ENCODE measurements around the gene AOPEP. TPM values are rescaled to one million over a fixed set of nuclear protein-coding genes. Genes with fewer than 3 reads are reported as not detected.

The AOPEP gene
- total RNA-seq, 1 donor = 20.7 TPM

DNA sequence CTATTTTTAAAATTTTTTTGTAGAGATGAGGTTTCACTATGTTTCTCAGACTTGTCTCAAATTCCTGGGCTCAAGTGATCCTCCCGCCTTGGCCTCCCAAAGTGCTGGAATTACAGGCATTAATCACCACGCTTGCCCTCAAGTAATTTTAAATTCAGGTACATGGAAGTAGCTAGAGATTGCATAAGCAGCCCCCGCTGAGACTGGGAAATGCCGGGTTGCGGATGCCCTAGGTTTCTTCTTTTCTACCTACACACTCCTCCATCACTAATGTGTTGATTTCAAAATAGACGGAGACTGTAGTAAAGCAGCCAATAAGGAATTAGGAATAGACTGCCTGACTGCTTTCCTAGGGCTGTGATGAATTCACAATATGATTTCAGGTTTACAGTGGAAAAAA lies 388.6 kb downstream of the AOPEP start:
- DNase-seq (ENCODE audit: low read depth in 2 of 3, low spot score in 2 of 3) = no peak

DNA sequence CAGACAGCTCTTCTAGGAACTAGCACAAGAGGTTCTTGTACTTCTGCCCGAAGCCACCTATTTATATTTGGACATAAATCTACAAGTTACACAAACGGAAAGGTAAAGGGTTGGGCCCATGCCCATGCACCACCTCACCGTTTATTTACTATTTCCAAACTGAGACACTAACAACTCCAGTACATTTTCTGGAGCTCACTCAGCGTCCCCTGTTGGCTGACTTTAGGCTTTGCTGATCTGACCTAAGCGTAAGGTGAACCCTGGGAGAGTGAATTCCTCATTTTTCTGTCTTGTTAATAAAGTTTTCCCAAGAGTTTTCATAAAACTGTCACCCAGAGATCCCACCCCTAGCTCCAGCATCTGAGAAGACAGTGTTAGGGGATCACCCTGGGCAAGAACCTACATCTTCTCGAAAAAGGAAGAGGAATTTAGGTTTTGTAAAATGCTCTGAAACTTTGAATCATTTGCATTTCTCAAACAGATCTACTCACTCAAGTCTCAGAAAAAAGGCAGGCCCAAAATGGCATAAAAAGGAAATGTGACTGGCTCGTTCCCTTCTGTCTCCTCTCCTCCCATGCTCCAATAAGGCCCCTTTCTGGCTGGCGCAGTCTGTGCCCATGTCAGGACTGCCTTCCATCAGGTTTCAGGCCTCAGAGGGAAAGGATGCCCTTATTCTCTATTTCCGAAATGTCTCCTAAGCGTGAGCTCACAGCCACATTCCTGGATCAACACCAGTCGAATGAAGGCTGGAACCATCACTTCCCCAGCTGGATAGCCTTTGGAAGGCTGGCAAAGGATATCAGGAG lies 389.7 kb downstream of the AOPEP start:
- DNase-seq (ENCODE audit: low read depth in 2 of 3, low spot score in 2 of 3) = peak in 1 of 3 donors; percentile 12

DNA sequence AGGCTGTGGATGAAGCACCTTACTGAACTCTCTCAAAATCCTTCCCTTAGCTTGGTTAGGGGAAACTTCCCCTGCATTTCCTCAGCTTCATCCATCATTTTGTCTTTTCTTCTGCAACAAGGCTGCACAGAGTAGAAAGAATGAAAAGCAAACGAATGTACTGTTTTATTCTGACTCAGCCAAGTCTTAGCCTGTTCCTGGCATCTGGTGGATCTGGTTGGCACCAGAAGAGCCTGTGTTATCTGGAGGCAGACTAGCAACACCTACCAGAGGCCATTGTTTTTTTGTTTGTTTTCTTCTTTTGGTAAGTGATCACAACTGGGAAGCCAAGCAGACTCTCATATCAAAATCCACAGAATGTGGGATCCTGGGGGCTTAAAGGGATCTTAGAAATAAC lies 390.3 kb downstream of the AOPEP start:
- DNase-seq (ENCODE audit: low read depth in 2 of 3, low spot score in 2 of 3) = no peak

DNA sequence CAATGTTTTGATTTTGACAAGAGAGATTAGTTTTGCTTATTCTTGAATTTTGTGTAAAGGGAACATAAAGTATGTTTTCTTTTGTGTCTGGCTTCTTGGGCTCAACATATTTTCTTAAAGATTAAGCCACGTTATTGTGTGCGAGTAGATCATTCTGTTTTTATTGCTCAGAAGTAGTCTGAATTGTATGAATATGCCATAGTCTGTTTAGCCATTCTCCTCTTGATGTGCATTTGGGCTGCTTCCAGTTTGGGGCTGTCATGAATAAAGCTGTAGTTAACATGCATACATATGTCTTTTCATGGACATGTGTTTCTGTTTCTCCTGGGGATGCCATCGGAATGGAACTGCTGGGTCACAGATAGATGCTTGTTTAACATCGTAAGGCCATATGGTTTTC lies 392.1 kb downstream of the AOPEP start:
- no peak for DNase-seq (ENCODE audit: low read depth in 2 of 3, low spot score in 2 of 3)

DNA sequence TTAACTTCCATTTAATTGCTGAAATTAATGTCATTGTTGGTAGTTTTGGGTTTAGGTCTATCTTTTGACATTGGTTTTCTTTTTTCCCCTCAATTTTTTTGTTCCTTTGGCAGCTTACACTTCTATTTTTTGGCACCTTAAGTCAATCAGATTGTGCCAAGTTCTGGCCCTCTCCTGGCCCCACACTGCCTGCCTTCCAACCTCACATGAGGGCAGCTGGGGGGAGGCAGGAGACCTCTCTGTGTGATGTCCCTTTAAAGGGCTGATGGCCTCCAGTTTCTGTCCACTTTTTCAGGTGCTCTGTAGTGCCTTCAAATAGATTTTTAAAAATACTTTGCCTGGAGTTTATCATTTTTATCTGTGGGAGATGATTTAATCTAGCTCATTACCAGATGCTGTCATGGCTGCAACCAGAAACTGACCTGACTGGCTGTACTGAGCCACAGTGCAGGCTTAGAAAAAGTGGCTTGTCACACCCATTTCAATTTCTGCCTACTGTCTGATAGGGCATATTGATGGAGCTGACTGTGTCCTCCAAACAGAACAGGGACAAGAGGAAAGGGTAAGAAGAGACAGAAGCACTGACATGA lies 394.4 kb downstream of the AOPEP start:
- no peak for DNase-seq (ENCODE audit: low read depth in 2 of 3, low spot score in 2 of 3)

DNA sequence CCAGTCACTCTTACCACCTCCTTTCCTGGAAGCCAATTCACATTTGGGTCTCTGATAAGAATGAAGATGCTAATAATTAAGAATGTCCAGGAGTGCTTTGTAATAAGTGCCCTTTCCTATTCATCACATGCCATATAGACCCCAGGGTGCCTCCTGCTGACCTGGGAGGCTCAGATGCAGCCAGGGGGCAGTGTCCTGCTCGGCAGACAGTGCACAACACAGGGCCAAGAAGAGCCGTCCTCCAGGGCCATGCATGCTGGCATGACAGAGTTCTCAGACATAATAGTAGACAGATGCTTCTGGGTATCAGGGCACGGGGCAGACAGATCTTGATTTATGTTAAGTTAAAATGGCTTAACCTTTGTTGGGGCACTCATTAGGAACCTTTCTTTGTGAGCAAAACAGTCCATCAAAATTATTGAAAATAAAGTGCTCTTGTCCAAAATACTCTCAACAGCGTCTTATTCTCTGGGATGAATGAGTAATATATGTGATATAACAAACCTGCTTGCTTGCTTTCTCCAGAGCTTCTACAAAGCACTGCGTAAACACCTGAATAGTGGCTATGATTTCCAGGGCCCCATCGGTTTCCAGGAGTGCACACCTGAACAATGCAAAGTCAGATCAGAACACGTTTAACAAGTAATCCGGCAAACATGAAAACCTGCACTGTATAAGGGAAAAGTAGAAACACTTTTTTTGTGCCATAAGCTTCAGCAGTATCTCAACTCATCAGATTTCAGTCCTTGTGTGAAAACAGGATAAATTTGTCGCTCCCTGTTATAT lies 398.3 kb downstream of the AOPEP start:
- DNase-seq (ENCODE audit: low read depth in 2 of 3, low spot score in 2 of 3) = no peak

DNA sequence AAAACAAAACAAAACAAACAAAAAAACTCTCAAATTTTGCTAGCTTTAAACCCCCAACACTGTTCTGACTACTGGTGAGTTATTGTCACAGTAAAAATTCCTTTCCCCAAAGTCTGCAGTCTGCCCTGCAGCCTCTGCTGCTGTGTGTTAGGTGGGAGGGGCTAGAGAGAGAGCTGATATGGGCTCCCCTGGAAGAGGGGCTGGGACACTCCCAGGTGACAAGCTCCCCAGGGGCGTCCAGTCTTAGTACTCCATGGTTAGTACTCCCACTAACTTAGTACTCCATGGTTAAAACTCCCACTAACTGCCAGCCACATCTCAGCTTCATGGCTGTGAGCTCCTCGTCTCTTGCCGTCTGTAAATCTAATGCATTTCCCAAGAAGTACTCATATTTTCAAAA lies 399.2 kb downstream of the AOPEP start:
- DNase-seq (ENCODE audit: low read depth in 2 of 3, low spot score in 2 of 3) = no peak

DNA sequence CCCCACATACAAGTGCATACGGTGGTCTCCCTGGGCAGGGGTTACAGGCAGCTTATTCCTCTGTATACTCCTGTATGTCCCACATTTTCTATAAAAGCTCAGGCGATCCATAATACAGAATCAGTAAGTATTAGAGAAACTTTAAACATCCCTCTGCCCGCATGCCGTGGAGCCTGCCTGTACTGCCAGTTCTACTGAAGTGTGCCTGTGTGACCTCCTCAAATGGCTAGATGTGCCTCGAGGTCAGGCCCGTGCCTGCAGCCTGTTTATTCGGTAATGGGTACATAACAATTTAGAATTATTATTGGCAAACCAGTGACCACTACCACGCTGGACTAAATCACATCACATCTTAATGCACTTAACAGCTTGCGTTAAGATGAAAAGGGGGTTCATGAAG lies 400.2 kb downstream of the AOPEP start:
- DNase-seq (ENCODE audit: low read depth in 2 of 3, low spot score in 2 of 3) = no peak

DNA sequence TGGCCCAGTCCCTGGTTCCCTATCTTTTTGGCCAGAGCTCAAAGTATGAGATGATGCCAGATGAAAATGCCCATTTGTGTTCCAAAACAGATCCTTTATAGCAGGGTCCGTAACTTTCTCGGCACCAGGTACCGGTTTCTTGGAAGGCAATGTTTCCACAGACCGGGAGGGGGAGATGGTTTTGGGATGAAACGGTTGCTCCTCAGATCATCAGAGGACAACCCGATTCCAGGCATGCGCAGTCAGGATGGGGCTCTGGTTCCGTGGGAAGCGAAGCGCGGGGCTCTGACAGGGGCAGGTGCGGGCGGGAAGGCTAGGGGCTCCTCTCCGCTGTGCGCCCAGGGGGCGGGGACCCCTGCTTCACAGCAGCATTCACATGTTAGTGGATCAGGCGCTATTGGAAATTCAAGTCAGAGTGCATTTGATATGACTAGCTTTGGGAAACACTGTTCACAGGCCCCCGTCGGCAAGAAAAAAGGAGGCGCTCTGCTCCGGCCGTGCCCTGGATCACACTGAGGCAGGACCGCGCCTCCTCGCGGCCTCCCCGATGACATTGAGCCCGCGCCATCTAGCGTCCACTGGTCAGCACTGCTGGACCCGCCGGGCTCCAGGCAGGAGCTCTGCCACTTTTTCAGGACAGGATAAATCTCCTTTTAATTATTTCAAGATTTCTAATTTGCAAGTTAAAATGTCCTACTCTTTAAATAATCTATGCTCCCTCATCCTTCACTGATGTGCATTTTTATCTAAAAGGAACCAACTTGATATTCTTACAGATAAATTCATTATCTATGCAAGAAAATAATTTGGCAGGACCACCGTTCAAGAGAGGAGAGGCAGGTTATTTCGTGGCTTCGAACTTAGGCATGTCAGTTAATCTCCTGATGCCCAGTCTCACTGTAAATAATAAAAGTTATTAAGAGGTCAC lies 401.0 kb downstream of the AOPEP start:
- peak; percentile 28 to 81 (median 59) for DNase-seq (ENCODE audit: low read depth in 2 of 3, low spot score in 2 of 3)

DNA sequence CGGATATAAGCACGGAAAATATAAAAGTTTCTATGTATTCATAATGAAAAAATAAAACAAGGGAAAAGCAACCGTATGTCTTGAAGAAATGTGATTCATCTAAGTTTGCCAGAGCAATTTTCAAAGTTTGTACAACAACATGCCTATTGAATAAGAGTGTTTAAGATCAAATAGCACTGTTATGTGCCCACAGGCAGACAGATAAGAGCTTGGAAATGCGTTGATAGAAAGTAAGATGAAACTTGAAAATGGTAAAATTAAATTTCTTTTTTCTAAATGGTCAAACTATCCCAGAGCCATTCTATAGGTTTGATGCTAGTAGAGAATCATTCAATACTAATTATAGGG lies 401.7 kb downstream of the AOPEP start:
- no peak for DNase-seq (ENCODE audit: low read depth in 2 of 3, low spot score in 2 of 3)

DNA sequence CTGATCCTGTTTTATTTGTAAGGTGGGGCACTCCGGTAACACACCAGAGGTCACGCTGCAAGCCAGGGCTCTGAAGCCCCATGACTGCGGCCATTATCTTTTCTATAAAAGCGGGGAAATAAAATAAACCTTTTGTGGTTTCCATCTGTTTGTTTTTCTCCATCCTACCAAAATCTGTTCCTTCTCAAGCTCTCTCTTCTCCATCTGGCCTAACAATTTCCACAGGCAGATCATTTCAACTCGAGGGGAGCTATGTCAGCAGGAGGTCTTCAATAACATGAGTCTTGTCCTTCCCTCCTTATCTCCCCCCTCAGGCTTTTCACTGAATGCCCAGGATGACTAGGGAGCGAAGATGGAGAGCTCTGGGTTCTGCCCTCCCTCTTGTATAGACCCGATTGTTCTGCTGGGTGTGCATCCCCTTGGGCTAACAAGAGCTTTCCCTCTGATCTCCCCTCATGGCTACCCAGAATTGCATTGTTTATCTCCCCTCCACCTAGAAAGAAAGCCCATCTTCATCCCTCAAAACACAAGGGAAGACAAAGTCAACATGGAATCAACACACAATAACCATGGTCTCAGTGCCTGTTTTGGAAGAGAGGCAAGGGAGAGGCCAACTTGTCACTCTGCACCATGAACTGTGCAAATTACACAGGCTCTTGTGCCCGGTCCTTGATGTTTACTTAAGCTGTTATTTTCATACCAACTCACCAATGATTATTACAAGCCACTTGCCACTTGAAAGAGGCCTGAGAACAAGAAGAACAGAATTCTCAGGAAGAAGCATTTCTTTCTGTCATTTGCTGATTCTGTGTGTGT lies 403.2 kb downstream of the AOPEP start:
- DNase-seq (ENCODE audit: low read depth in 2 of 3, low spot score in 2 of 3) = no peak

DNA sequence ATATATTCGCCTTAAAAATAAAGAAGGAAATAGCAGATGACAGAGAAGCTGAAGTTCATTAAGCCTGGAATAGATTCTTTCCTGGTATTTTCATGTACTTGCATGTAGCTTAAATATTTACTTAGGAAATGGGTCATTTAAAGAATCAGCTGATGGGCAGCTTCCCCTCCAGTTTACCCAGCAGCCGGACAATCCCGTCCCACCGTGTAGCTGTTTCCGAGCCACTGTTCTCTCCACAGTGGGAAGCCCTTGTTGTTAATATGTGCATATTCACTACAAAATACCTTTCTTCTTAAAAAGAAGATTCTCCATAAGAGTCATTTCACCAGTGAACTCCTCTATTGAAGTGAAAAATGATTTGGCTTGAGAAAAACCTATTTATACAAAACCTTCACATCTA lies 404.0 kb downstream of the AOPEP start:
- no peak for DNase-seq (ENCODE audit: low read depth in 2 of 3, low spot score in 2 of 3)

DNA sequence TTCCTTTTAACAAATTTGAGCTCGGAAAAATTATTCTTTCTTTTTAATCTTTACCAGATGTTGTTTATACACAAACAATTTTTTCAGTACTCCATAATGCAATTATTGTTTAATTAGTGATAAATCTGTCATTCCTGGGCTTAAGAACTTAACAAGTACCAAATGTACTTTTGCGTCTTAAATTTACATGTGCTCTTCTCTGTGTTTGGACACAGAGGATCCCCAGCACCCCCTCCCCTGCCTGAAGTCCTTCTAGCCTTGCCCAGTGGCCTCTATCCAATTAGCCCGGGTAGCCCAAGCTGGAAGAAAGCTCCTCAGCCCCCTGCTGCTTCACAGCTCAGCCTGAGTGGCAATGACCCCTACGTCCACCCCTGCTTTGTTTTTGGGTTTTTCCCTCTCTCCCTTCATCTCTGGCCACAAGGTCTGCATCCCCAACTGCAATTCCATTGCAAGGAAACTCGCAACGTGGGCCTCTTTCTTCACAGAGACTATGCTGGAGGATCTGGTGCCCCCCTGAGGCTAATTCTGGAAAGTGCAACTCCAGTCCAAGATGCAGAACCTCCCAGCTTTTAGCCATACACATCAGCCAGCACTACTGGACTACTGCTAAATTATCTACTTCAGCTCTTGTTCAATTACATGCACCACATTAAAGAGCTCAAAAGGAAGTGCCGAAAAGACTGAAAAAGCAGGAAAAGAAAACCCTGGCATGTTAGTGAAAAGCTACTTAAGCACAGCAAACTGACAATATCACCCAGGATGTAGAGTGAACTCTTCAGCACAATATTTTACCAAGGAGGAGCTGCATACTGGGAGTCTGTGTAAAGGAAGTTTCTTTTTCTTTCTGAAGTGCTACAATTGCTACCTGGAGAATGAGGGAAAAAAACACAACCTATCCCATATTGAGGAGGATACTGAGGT lies 404.8 kb downstream of the AOPEP start:
- peak; percentile 10 to 67 (median 33) for DNase-seq (ENCODE audit: low read depth in 2 of 3, low spot score in 2 of 3)

DNA sequence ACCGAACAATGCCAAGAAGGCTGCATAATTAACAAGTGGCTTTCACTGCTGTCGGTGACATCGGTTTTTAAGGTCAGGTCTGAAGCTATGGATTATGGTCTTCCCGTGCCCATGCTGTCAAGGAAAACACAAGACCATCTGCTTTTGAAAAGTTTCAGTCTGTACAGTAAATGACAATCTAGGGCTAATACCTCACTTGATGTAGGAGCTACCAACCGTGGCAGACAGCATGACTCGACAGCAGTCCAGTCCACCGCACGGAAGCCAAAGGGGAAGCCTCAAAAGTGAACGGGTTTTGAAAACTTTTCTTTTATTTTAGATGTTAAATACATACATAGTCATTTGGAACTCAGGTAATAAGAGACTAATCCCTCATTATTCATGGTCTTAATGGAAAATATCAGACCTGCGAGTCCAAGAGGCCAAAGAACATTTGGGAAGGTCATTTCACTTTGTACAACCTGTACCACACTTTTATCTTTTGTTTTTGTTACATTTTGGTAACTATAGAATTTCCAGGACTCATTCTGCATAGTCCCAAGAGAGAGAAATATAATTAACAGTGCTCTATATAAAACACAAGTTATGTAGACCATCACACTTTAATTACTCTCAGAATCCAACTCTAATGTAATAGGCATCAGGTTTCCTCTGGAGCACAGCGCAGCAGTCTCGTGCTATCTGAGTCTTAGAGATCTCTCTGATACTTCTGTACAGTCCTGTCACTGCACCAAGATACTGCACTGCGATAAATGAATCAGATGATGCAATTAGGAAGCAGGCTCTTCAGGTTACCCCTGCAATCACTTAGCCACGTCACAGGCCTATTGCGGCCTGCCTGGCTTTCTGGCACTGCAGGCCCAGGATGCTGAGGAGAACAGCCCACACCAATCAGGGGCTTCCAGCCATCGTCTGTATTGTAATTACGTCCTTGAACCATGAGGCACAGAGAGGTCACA lies 406.1 kb downstream of the AOPEP start:
- no peak for DNase-seq (ENCODE audit: low read depth in 2 of 3, low spot score in 2 of 3)

DNA sequence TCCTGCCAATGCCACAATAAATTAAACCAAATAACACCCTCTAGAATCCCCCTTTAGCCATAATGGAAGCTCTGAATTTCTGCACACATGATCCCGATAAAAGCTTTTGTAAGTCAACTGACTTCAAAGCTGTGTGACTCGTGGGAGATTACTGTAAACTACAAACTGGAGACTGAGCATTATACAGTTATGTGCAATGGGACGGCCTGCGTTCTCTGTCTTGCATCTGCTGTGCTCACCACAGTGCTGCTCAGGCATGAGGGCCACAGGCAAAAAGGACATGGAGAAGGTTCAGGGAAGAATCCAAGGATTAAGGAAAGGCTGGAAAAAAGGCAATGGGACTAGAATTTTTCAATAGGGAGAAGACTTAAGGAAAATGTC lies 406.8 kb downstream of the AOPEP start:
- DNase-seq (ENCODE audit: low read depth in 2 of 3, low spot score in 2 of 3) = no peak

DNA sequence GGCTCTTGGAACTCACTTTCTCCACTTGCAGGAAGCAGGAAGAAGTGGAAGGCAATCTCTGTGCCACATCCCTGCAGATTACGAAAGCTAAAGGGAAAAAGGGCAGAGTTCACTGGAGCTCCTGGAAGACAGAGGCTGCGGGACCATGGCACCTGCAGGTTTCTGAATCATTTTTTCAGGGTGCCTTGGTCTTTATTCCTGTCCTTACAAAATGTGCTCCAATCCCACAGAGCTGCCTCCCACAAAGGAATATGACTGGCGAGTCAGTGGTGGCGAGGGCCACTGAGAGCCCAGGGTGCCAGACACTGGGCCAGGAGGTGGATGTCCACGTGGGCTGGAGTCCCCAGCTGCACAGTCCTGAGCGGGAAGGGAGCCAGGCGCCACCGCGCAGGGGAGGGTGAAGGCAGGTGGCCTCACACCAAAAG lies 408.0 kb downstream of the AOPEP start:
- DNase-seq (ENCODE audit: low read depth in 2 of 3, low spot score in 2 of 3) = no peak

DNA sequence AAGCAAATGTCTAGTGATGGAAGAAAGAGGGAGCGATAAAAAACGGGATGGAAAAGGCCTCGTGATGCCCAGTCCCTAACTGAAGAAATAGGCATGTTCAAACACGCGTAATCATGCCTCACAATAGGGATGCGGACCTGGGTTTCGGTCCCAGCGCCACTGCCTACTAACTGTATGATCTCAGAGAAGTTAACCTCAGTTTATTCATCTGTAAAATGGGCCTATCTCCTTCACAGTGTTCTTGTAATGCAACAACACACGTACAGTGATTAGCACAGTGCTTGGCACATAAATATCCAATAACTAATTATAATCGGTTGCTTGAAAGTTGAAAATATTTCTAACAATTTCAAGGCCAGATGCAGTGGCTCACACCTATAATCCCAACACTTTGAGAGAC lies 409.3 kb downstream of the AOPEP start:
- no peak for DNase-seq (ENCODE audit: low read depth in 2 of 3, low spot score in 2 of 3)

Measured in hematopoietic multipotent progenitor cell (in vitro differentiated cells).